GM21390 (cell line): ENCODE data around the gene XAGE1B.
"Not testable (repeated sequence)": the region's sequence is repeated elsewhere in the genome, so short reads cannot be mapped to it uniquely, and the experiment has no call there.

ENCODE experiments used
- ATAC-seq: cut with Tn5 transposase; IDR thresholded peaks from one replicate; pipeline ENCODE4 v1.9.1; 2021; ENCODE audit not compliant: unreplicated experiment

The XAGE1B gene

GRCh38 chrX:52516987-52517325, at the start of gene XAGE1B:
Gene XAGE1B (minus strand): TSS chrX:52517063. CDS start chrX:52515527, 1,536 bp downstream.
- not testable (repeated sequence) for ATAC-seq

GRCh38 chrX:52563105-52563504, 46.2 kb upstream of the XAGE1B start:
- ATAC-seq = no peak

GRCh38 chrX:52558140-52558539, 41.3 kb upstream of the XAGE1B start:
- ATAC-seq = no peak

- no peak for ATAC-seq
These were observed 39.9 kb upstream of the XAGE1B start for GRCh38 chrX:52556741-52557140.

GRCh38 chrX:52553995-52554642, 37.3 kb upstream of the XAGE1B start:
- no peak for ATAC-seq

- ATAC-seq = not testable (repeated sequence)
These were observed 31.9 kb upstream of the XAGE1B start for GRCh38 chrX:52548769-52549168.

- ATAC-seq = no peak
These were observed 27.4 kb upstream of the XAGE1B start for GRCh38 chrX:52544147-52544840.

- no peak for ATAC-seq
These were observed 25.4 kb upstream of the XAGE1B start for GRCh38 chrX:52542311-52542710.

GRCh38 chrX:52541051-52541450, 24.2 kb upstream of the XAGE1B start:
- not testable (repeated sequence) for ATAC-seq

- not testable (repeated sequence) for ATAC-seq
These were observed 515 bp downstream of the XAGE1B start for GRCh38 chrX:52516110-52516986.

GRCh38 chrX:52511126-52511525, 5.7 kb downstream of the XAGE1B start:
- not testable (repeated sequence) for ATAC-seq

GRCh38 chrX:52509916-52510315, 6.9 kb downstream of the XAGE1B start:
- no peak for ATAC-seq

GRCh38 chrX:52507331-52507730, 9.5 kb downstream of the XAGE1B start:
- ATAC-seq = no peak

GRCh38 chrX:52504551-52504950, 12.3 kb downstream of the XAGE1B start:
- ATAC-seq = no peak

- not testable (repeated sequence) for ATAC-seq
These were observed 15.5 kb downstream of the XAGE1B start for GRCh38 chrX:52501362-52501761.

GRCh38 chrX:52496419-52496772, 20.5 kb downstream of the XAGE1B start:
- ATAC-seq = not testable (repeated sequence)

- not testable (repeated sequence) for ATAC-seq
These were observed 21.1 kb downstream of the XAGE1B start, which contains the start of gene XAGE1A for GRCh38 chrX:52495545-52496418. Gene XAGE1A (plus strand): TSS chrX:52495808. CDS start chrX:52497362, 1,554 bp downstream.

- ATAC-seq = not testable (repeated sequence)
These were observed 45.6 kb downstream of the XAGE1B start for GRCh38 chrX:52471301-52471700.
